Stimulated activated CD4-positive, alpha-beta T cell treated with anti-CD3 and anti-CD28 coated beads, Interleukin-2, amount 100 ng/mL, for 24 hours (primary cell): ENCODE data around the gene ESAM.

ENCODE experiments used
- DNase-seq, 2 donors: peaks; one replicate each; pipeline ENCODE4 v3.0.0-alpha.2; 2020

Gene ESAM

DNA sequence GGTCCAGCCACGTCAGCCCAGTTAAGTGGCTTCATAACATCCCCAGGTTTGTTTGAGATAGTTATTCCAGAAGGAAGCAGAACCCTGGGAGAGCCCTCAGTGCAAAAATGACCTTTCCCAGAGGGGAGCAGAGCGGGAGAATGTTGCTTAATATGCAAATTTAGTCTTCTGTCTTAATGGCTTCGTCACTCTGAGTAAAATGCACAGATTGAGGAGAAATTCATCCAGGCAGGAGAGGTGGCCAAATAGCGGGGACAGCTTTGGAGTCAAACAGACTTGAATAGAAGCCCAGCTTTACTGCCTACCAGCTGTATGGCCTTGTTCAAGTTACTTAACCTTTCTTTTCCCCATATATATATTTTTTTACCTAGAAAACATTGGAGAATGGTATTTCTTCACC lies 34.6 kb downstream of the ESAM start:
- DNase-seq = no peak

DNA sequence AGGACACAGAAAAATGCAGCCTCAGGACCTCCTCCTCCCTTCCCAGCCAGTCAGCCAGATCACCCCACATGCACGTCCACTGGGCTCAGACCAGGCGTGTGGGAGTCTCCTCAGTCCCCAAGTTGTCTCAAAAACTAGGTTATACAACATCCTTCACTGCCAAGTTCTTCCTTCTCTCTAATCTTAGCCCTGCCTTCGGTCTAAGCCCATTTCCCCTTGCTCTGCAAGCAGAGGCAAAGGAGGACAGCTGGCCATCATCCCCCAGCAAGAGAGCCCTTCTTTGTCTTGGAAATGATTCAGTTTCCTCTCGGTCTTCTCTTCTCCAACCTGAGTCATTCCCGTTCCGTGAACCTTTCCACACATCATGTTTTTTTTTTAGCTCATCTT lies 36.4 kb downstream of the ESAM start:
- no peak for DNase-seq

DNA sequence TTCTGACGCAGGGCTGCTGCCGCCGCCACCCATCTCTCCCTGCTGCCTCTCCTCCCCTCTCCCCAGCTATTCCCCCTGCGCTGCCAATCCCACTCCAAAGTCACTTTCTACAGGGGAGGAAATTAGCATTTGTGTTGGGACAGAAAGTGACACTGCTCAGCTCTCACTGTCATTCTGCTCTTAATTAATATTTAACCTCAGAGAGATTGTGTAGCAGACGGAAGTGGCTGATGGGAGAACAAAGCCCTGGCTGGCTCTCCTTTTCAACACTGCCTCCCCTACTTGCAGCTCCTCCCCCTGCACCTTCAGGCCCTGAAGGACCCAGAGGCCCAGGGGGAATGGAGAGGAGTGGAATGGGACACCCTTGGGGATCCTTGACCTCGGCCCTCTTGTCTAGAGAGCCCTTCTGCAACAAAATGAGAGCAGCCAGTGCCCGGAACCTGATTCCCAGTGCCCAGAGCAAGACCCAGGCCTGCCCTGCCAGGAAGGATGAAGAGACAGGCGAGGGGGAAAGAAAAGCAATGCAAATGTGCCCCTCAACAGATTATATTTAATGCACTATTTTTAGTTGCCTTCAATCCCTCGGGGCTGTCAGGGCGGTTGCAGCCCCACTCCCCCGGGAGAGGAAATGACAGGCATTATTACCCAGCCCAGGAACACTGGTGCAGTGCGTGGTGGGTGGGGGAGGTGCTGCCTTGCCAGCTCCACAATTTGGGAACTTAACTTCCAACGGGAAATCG lies 36.9 kb downstream of the ESAM start:
- DNase-seq = no peak

DNA sequence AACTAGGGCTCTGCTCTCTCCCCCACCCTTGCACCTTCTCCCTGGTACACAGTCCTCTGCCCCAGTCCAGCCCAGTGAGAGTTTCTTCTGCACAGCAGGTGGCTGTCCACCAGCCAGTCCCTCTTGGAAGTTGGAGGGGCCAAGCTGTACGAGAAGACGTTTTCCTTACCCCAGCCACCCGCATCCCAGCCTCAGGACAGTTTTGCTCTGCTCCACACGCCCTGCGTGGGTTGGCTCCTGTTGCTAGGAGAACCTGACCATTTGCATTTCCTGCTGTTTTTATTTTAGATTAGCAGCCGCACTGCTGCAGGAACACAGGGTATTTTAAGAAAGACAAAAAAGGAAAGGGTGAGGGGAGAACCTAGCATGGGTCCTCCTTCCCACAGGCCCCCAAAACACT lies 39.9 kb downstream of the ESAM start:
- no peak for DNase-seq

DNA sequence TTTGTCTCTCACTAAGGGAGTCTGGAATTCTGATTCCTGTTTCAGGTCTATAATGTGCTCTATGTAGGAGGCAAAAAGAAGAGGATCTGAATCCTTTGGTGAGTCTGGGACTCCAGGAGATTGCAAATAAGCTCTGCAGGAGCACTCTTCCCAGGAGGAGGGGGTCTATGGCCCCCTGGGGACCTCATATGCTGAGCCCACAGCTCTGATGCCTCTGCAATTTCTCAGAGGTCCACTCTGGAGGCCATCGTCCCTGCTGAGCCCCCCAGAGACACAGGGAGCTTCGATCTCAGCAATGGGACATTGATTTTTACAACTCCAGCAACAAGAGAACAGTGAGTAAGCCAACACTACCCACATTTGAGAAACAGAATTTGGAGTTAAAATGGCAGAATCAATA lies 42.6 kb downstream of the ESAM start:
- no peak for DNase-seq

DNA sequence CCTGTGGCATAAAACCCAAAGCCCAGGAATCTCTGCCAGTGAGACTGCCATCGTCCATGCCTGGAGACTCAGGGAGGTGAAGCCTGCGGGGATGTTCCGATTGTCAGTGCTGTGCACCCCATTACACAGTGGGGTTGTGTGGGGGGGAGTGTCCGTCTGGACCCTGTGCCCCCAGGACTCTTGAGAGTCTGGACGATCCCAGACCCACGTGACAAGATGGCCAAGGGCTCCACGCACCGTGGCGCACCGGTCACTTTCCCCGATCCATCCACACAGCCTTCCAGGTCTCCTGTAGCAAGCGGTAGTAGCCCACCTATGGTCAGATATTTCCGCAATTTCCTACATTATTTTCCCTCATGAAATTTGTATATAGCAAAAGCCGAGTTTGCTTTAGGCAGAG lies 43.3 kb downstream of the ESAM start:
- DNase-seq = no peak

DNA sequence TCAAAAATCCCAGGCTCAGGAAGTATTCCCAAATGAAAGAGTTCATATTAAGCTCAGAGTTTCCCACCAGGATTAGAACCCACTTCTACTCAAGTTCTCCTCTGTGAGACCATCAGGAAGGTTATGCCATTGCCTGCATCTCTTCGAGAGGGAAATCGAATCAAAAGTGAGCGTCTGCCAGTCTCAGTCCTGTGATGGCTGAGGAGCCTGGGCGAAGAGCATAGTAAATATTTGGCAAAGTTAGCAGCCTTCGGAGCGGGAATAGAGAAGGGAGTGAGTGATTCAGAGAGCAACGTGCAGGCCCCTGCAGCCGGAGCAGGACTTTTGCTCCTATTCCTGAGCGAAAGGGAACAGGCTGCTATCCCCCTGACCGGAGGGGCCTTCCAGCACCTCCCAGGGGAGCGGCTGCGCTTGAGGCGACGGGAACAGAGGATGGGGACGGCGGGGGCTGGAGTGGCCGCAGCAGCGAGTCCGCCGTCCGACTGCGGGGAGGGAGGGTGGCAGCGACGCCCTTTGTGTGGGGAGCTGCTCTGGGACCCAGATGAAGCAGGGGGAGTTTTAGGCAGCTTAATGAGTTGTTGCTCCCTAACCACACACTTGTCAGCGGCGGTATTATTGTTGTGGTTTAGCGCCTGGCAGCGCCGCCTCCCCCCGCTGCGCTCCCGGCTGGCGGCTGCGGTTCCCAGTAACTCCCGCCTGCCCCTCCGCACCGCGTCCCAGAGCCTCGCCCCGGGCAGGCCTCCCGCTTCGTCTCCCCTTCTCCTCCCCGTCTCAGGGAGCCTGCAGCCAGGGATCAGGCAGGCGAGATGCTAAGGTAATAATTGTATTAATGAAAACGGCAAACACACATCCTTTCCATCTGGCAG lies 44.1 kb downstream of the ESAM start:
- DNase-seq = peak in 1 of 2 donors; percentile 15

DNA sequence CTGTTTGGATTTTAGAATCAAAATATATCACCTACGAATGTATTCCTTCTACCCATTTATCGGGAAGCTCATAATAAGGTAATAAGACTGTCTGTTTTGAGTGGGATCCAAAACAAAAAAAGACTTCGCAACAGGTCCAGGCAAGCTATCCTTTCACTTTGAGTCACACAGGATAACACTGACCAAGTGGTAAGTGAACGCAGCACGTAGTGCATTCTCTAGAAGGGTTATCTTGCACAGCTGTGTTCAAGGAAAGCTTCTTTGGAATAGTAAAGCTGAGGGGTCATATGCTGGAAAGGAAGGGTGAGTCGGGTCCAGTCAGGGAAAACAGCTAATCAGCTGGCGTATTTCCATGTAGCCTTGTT lies 44.7 kb downstream of the ESAM start:
- DNase-seq = no peak

DNA sequence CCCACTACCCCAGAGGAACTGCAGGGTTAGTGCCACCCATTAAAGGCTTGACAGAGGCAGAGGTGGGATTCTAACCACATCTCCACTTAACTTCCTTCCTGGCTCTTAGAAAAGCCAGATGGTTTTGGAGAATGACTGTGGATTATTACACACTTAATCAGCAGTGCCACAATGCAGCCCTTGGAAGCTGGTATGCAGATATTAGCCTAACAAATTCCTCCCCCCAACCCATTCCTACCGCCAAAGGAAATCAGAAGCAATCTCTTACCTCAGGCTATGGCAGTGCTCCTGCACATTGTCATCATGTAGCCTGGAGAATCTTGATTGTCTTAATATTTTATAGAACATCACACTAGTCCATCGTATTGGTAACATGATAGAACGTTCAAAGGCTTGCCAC lies 45.5 kb downstream of the ESAM start:
- no peak for DNase-seq

DNA sequence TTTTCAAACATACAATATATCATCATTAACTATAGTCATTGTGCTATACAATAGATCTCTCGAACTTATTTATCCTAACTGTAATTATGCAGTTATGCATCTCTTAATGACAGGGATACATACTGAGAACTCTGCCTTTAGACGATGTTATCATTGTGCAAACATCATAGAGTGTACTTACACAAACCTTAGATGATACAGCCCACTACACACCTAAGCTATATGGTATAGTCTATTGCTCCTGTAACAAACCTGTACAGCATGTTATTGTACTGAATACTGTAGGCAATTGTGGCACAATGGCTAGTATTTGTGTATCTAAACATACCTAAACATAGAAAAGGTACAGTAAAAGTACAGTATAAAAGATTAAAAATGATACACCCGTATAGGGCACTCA lies 49.7 kb downstream of the ESAM start:
- DNase-seq = no peak

DNA sequence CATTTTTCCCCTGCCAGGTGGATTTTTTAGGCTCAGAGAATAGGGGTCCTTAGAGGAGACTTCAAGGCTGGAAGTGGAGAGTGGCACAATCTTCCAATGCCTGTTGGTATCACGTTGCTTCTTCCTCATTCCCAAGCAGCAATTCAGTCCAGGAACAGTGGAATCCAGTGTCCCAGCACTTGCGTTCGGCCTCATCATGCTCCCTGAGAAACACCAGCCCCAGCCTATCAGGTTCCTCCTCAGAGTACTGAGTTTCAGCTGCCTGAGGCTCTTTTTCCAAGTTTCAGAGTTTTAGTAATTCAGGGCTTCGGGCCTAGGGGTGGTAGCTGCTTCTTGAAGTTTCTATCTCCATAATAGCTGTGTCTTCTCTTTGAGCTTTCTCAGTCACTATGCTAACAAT lies 54.3 kb downstream of the ESAM start:
- no peak for DNase-seq
